PC-9 (cell line): ENCODE data around the gene OBI1.

Source experiments
- CTCF ChIP-seq: fragments of 200-600 bp; sonication (generic); conservative IDR thresholded peaks from 2 replicates; pipeline ENCODE4 v1.6.1; 2017; ENCODE audit warnings: mixed run types, antibody characterized with exemption, mild to moderate bottlenecking, moderate library complexity
- EZH2 ChIP-seq: fragments of 200-600 bp; sonication (generic); IDR thresholded peaks from 2 replicates; pipeline ENCODE4 v1.8.0; 2017; ENCODE audit warnings: antibody characterized with exemption, low read depth

- TF ChIP-seq CTCF (no peak), EZH2 (no peak)
Measured at GRCh38 chr13:78659450-78659730, 435 bp upstream of the OBI1 start.
